ENCODE measurements around the gene CREM. TPM values are rescaled to one million over a fixed set of nuclear protein-coding genes. Genes with fewer than 3 reads are reported as not detected.

CREM gene
- total and polyA plus RNA-seq, 2 of the 4 experiments (the other 2 are of a cell fraction): 33.2 to 40.5 TPM

DNA sequence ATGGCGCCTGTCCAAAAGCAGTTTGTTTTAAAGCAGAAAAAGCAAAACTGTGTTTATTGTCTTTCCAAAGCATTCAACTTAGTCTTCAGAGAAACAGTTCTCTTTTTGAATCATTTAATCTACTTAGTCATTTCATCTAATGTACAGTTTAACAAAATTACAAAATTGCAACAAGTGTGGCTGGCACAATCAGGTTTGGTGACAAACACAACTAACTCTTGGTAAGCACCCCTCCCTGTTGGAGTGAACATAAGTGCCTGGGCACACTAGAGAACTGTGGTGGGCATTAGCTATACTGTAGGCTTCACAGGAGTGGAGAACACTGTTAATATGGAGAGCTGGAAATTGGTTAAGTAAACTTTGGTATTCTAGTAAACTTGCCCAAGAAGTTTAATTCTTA is 6.9 kb downstream of the CREM start:
- BruUV-seq (replicated peaks): no TSS peak
- TF ChIP-seq MAFK (IDR thresholded peaks at IDR 0.05; ENCODE audit: low read depth, low read length) (no peak), CTCF (conservative IDR thresholded peaks at IDR 0.05; ENCODE audit: low read depth, low read length) (no peak), SMC3 (IDR thresholded peaks at IDR 0.05; ENCODE audit: low read depth, low read length) (no peak), RFX5 (IDR thresholded peaks at IDR 0.05; ENCODE audit: low read depth, low read length) (no peak), POLR2A (IDR thresholded peaks at IDR 0.05; ENCODE audit: low read depth, low read length) (no peak), BHLHE40 (IDR thresholded peaks at IDR 0.05; ENCODE audit: low read depth, low read length) (no peak)
- TF ChIP-seq, protein P1, sequence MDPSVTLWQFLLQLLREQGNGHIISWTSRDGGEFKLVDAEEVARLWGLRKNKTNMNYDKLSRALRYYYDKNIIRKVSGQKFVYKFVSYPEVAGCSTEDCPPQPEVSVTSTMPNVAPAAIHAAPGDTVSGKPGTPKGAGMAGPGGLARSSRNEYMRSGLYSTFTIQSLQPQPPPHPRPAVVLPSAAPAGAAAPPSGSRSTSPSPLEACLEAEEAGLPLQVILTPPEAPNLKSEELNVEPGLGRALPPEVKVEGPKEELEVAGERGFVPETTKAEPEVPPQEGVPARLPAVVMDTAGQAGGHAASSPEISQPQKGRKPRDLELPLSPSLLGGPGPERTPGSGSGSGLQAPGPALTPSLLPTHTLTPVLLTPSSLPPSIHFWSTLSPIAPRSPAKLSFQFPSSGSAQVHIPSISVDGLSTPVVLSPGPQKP (IDR thresholded peaks at IDR 0.05; ENCODE audit: borderline replicate concordance, low read depth, low read length): no peak
- no peak overlapping the region for H2BK120ac ChIP-seq (ENCODE audit: low read depth, low read length)
- no peak overlapping the region for H4K91ac ChIP-seq (ENCODE audit: insufficient read depth, low read depth, low read length)
- ChIA-PET CTCF (interaction anchor here (1.6 kb wide), 1 partner anchor 63 kb away, joined by 4 read pairs; no protein-coding TSS in a partner anchor), POLR2A (ENCODE audit: unreplicated experiment) (no interaction called here)
- no peak overlapping the region for H3K18ac ChIP-seq (ENCODE audit: low read depth, low read length)
- peaks cover 15 to 50% of the 10 kb centered on the region in 2 experiments for H3K79me1 ChIP-seq (ENCODE audit: low read depth in 1 of 2, low read length in 2 of 2)
- WGBS, 2 experiments (ENCODE audit: extremely low coverage in 2 of 2, insufficient read length in 1 of 2): 100% methylated on average over 1 of the region's 1 CpG; no CpG with 5 or more reads in 1 of the 2 experiments
- ATAC-seq (ENCODE audit: low read depth) (no peak), DNase-seq (no peak)
- no peak overlapping the region for H4K5ac ChIP-seq (ENCODE audit: low read depth, low read length)
- H4K20me1 ChIP-seq (ENCODE audit: insufficient read depth, low read length): no peaks in the 10 kb centered on the region; the same call in 1 of the 2 replicates
- H3K27me3 ChIP-seq (ENCODE audit: control insufficient read depth, insufficient read depth, low read length): no peaks in the 10 kb centered on the region
- H2BK20ac ChIP-seq (ENCODE audit: low read depth, low read length): no peak overlapping the region
- H3K4me2 ChIP-seq (ENCODE audit: low read depth, low read length): no peak overlapping the region
- in situ Hi-C loops (cut with MboI; ENCODE audit: low sequenced_read_pairs): no loop called here
- no peaks in the 10 kb centered on the region for H3K36me3 ChIP-seq (ENCODE audit: control insufficient read depth, insufficient read depth, low read length)
- no peak overlapping the region for H2BK5ac ChIP-seq (ENCODE audit: low read depth, low read length, poor library complexity, severe bottlenecking)
- peaks cover 4% of the 10 kb centered on the region for H3K4me1 ChIP-seq (ENCODE audit: control insufficient read depth, insufficient read depth, low read length)
- H3K23ac ChIP-seq (ENCODE audit: low read depth, low read length): no peak overlapping the region
- no peak overlapping the region for H3K14ac ChIP-seq (replicated peaks; ENCODE audit: low read depth, low read length)
- H2AK9ac ChIP-seq (replicated peaks; ENCODE audit: low read depth, low read length, poor library complexity): no peak overlapping the region
- dilution Hi-C loops (cut with HindIII; ENCODE audit: low sequenced_read_pairs, unreplicated experiment): no loop called here
- H3K4ac ChIP-seq (ENCODE audit: low read depth, low read length): no peak overlapping the region
- H4K8ac ChIP-seq (ENCODE audit: low read depth in 2 of 2, low read length in 2 of 2): no peak overlapping the region
- H3K9ac ChIP-seq (ENCODE audit: low read depth, low read length): no peak overlapping the region
- intact Hi-C loops (cut with micrococcal nuclease): no loop called here
- no peak overlapping the region for H3K56ac ChIP-seq (ENCODE audit: extremely low read depth, insufficient read depth, low read length)
- no peak overlapping the region for H2AFZ ChIP-seq (replicated peaks; ENCODE audit: low read length, poor library complexity)
- H3K9me1 ChIP-seq (ENCODE audit: insufficient read depth, low read length): peaks cover 8% of the 10 kb centered on the region
- no peak overlapping the region for H3K4me3 ChIP-seq (ENCODE audit: insufficient read depth, low read depth, low read length)
- H2AK5ac ChIP-seq (ENCODE audit: low read depth, low read length): no peak overlapping the region
- no peak overlapping the region for H3K27ac ChIP-seq (ENCODE audit: insufficient read depth, low read length)
- no peak overlapping the region for H2BK15ac ChIP-seq (ENCODE audit: low read depth, low read length)
- no peaks in the 10 kb centered on the region for H3K9me3 ChIP-seq (ENCODE audit: control insufficient read depth, insufficient read depth, low read length)

All from IMR-90 (cell line).